Measurements from ENCODE around the gene NDUFC1.

DNA sequence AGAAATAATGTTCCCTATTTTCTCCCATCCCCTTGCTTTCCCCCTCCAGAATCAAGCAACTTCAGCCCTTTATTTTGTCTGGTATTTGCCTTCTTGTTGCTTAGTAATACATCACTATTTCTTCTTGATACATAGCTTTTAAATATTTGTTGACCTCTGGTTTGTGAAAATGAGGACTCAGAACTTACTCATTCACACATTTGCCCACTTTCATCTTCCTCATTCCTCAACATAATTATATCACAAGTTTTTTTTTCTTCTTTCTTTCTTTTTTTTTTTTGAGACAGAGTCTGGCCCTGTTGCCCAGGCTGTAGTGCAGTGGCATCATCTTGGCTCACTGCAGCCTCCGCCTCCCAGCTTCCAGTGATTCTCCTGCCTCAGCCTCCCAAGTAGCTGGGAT, 28.9 kb upstream of the NDUFC1 start:
- TF ChIP-seq CTCF (IDR thresholded peaks at IDR 0.05; ENCODE audit: low read depth, low read length) (no peak), POLR2A (IDR thresholded peaks at IDR 0.05; ENCODE audit: extremely low read depth, insufficient read length) (no peak), MYC (IDR thresholded peaks at IDR 0.05; ENCODE audit: low read depth, low read length) (no peak)
